Mammary epithelial cell (primary cell): ENCODE results near the gene ADAMTS3.
"Not testable (repeated sequence)": the region's sequence is repeated elsewhere in the genome, so short reads cannot be mapped to it uniquely, and the experiment has no call there.

ENCODE experiments used
- EZH2 ChIP-seq: IDR thresholded peaks from 2 replicates; pipeline ENCODE4 v1.6.1; 2012; ENCODE audit warnings: low read length, inconsistent platforms, borderline replicate concordance
- TF ChIP-seq, protein P1 (sequence below), 2 donors: IDR thresholded peaks in 1 of 2; conservative IDR thresholded peaks in 1 of 2; 2 replicates each; pipeline ENCODE4 v1.5.1; 2011 to 2012; ENCODE audit warnings: inconsistent platforms in 2 of 2, low read length in 2 of 2, mild to moderate bottlenecking in 2 of 2, control low read depth in 1 of 2, low read depth in 1 of 2; ENCODE audit not compliant: insufficient read depth in 1 of 2; ENCODE audit errors: extremely low read depth in 1 of 2

DNA sequence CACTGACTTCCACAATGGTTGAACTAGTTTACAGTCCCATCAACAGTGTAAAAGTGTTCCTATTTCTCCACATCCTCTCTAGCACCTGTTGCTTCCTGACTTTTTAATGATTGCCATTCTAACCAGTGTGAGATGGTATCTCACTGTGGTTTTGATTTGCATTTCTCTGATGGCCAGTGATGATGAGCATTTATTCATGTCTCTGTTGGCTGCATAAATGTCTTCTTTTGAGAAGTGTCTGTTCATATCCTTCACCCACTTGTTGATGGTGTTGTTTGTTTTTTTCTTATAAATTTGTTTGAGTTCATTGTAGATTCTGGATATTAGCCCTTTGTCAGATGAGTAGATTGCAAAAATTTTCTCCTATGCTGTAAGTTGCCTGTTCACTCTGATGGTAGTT lies 143.1 kb downstream of the ADAMTS3 start:
- TF ChIP-seq, protein P1, sequence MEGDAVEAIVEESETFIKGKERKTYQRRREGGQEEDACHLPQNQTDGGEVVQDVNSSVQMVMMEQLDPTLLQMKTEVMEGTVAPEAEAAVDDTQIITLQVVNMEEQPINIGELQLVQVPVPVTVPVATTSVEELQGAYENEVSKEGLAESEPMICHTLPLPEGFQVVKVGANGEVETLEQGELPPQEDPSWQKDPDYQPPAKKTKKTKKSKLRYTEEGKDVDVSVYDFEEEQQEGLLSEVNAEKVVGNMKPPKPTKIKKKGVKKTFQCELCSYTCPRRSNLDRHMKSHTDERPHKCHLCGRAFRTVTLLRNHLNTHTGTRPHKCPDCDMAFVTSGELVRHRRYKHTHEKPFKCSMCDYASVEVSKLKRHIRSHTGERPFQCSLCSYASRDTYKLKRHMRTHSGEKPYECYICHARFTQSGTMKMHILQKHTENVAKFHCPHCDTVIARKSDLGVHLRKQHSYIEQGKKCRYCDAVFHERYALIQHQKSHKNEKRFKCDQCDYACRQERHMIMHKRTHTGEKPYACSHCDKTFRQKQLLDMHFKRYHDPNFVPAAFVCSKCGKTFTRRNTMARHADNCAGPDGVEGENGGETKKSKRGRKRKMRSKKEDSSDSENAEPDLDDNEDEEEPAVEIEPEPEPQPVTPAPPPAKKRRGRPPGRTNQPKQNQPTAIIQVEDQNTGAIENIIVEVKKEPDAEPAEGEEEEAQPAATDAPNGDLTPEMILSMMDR (conservative IDR thresholded peaks at IDR 0.05 in 1 of 2, IDR thresholded peaks at IDR 0.05 in 1 of 2; ENCODE audit: extremely low read depth in 1 of 2, insufficient read depth in 1 of 2, low read depth in 1 of 2, low read length in 2 of 2) = not testable (repeated sequence)
- TF ChIP-seq EZH2 = not testable (repeated sequence)
